Activated T-helper 17 cell treated with anti-CD3 and anti-CD28 coated beads, Interleukin-2, amount 50 U/mL, for 72 hours (primary cell): ENCODE results near the gene OR2AT4. TPM values are rescaled to one million over a fixed set of nuclear protein-coding genes. Genes with fewer than 3 reads are reported as not detected.
"Not testable (repeated sequence)": the region's sequence is repeated elsewhere in the genome, so short reads cannot be mapped to it uniquely, and the experiment has no call there.

ENCODE experiments used
- ATAC-seq: fragments of 150-1000 bp; cut with Tn5 transposase; replicated peaks from 2 replicates; pipeline ENCODE4 v1.10.0; 2021; ENCODE audit warnings: mild to moderate bottlenecking, moderate library complexity
- H3K27ac Mint-ChIP-seq: one replicate; pipeline ENCODE4 v1.8.0; 2022; ENCODE audit warnings: mixed read lengths
- H3K27me3 Mint-ChIP-seq: one replicate; pipeline ENCODE4 v1.8.0; 2022; ENCODE audit warnings: mixed read lengths
- H3K36me3 Mint-ChIP-seq: one replicate; pipeline ENCODE4 v1.8.0; 2022; ENCODE audit warnings: low read depth, mild to moderate bottlenecking, mixed read lengths
- H3K4me1 Mint-ChIP-seq: one replicate; pipeline ENCODE4 v1.8.0; 2022; ENCODE audit warnings: mixed read lengths
- H3K4me3 Mint-ChIP-seq: one replicate; pipeline ENCODE4 v1.8.0; 2022; ENCODE audit warnings: mild to moderate bottlenecking, mixed read lengths
- H3K9me3 Mint-ChIP-seq: one replicate; pipeline ENCODE4 v1.8.0; 2022; ENCODE audit warnings: mixed read lengths
- total RNA-seq, 2 donors: library from RNA; stranded (reverse); gene quantifications; one replicate each; pipeline ENCODE4 v1.2.3, GENCODE V29; 2022

Gene OR2AT4
- total RNA-seq, 2 donors from 2014 or later, result not detected

DNA sequence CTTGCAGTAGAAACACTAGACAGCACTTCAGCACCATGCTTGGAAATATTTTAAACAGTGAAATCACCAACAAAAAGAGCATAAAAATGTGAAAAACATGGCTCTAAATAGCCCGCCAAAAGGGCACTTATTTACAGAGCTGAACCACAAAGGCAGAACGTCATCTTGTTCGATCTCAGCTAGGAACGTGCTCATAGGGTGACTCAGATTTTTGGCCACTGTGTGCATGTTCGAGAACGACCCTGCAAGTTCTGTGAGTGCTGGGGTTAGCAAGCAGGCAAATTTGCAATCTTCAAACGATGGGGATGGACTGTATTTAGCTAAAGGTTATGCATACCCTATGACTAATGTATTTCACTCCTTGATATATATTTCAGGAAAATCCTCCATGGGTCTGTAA is 30.6 kb downstream of the OR2AT4 start:
- Mint-ChIP-seq H3K4me3 (no peak overlapping the region), H3K27ac (no peak overlapping the region)

GRCh38 chr11:75063741-75064314 is 32.8 kb downstream of the OR2AT4 start:
- no peak overlapping the region for H3K4me3 Mint-ChIP-seq

More for the DNA sequence above, 30.6 kb downstream of the OR2AT4 start:
- H3K9me3 Mint-ChIP-seq, result no peaks in the 10 kb centered on the region
- no peak for ATAC-seq
- H3K4me1 Mint-ChIP-seq, result no peaks in the 10 kb centered on the region
- H3K27me3 Mint-ChIP-seq, result peaks cover 23% of the 10 kb centered on the region
- H3K36me3 Mint-ChIP-seq, result no peaks in the 10 kb centered on the region

DNA sequence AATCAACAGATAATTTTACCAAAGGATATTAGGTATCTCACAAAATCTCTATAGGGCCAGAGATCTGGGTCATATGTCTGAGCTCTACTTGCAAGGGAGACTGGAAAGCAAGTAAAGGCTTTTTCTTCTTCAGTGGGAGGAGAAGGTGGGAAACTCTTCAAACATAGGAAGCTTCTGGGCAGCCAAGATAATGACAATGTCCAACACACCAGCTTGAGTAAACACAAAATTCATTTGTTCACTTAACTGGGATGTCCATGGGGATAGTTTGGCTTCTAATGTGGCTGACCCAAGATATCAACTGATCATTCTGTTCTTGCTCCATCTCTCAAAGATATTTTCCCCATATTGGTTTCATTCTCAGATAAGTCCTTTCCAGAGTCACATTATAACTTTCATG is 37.4 kb downstream of the OR2AT4 start:
- no peaks in the 10 kb centered on the region for H3K9me3 Mint-ChIP-seq
- no peak overlapping the region for H3K27ac Mint-ChIP-seq
- no peak for ATAC-seq
- H3K36me3 Mint-ChIP-seq, result no peaks in the 10 kb centered on the region
- H3K27me3 Mint-ChIP-seq, result peaks cover 13% of the 10 kb centered on the region
- no peaks in the 10 kb centered on the region for H3K4me1 Mint-ChIP-seq
- no peak overlapping the region for H3K4me3 Mint-ChIP-seq

More at GRCh38 chr11:75063741-75064314, 32.8 kb downstream of the OR2AT4 start:
- H3K27ac Mint-ChIP-seq, result no peak overlapping the region
- ATAC-seq, result no peak
- no peaks in the 10 kb centered on the region for H3K36me3 Mint-ChIP-seq
- H3K9me3 Mint-ChIP-seq, result no peaks in the 10 kb centered on the region
- peaks cover 24% of the 10 kb centered on the region for H3K27me3 Mint-ChIP-seq
- no peaks in the 10 kb centered on the region for H3K4me1 Mint-ChIP-seq

GRCh38 chr11:75056814-75057213 is 39.9 kb downstream of the OR2AT4 start:
- Mint-ChIP-seq H3K4me3 (no peak overlapping the region), H3K27me3 (peaks cover 15% of the 10 kb centered on the region), H3K36me3 (no peaks in the 10 kb centered on the region), H3K4me1 (no peaks in the 10 kb centered on the region), H3K9me3 (peaks cover 6% of the 10 kb centered on the region), H3K27ac (no peak overlapping the region)
- ATAC-seq, result no peak

- no peaks in the 10 kb centered on the region for H3K4me1 Mint-ChIP-seq
- no peak for ATAC-seq
- no peaks in the 10 kb centered on the region for H3K36me3 Mint-ChIP-seq
- H3K27me3 Mint-ChIP-seq, result peaks cover 15% of the 10 kb centered on the region
- no peak overlapping the region for H3K4me3 Mint-ChIP-seq
- H3K27ac Mint-ChIP-seq, result no peak overlapping the region
- H3K9me3 Mint-ChIP-seq, result peaks cover 6% of the 10 kb centered on the region
Observed at GRCh38 chr11:75055511-75055910, 41.2 kb downstream of the OR2AT4 start.

DNA sequence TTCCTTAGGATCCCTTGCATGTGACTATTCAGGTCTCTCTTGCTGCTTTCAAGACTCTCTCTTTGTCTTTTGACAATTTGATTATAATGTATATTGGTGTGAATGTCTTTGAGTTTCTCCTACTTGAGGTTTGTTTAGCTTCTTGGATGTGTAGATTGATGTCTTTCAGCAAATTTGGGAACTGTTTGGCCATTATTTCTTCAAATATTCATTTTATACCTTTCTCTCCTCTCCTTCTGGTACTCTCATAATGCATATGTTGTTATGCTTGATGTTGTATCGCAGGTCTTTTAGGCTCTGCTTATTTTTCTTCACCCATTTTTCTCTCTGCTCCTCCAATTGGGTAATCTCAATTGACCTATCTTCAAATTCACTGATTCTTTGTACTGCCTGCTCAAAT is 44.2 kb downstream of the OR2AT4 start:
- Mint-ChIP-seq H3K27me3 (peaks cover 5% of the 10 kb centered on the region), H3K4me1 (no peaks in the 10 kb centered on the region), H3K4me3 (no peak overlapping the region), H3K27ac (no peak overlapping the region), H3K36me3 (no peaks in the 10 kb centered on the region), H3K9me3 (peaks cover 6% of the 10 kb centered on the region)
- ATAC-seq, result no peak

DNA sequence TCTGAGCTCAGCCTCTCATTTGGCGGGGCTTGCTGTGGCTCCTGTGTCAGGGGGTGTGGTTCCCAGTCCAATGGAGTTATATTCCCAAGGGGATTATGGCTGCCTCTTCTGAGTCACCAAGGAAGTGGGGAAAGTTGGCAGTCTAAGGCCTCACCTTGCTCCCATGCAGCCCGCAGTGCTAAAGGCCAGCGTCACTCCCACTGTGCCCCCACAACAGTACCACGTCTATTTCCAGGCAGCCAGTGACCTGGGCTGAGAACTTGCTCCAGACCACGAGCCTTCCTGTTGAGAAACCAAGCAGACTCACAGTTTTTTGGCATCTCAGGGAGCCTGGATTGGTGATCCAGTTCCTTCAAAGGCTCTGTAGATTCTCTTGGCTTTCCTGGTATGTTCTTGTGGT is 45.6 kb downstream of the OR2AT4 start:
- Mint-ChIP-seq H3K27me3 (peaks cover 5% of the 10 kb centered on the region), H3K27ac (no peak overlapping the region), H3K4me1 (no peaks in the 10 kb centered on the region), H3K4me3 (no peak overlapping the region), H3K9me3 (peaks cover 6% of the 10 kb centered on the region), H3K36me3 (no peaks in the 10 kb centered on the region)
- no peak for ATAC-seq

DNA sequence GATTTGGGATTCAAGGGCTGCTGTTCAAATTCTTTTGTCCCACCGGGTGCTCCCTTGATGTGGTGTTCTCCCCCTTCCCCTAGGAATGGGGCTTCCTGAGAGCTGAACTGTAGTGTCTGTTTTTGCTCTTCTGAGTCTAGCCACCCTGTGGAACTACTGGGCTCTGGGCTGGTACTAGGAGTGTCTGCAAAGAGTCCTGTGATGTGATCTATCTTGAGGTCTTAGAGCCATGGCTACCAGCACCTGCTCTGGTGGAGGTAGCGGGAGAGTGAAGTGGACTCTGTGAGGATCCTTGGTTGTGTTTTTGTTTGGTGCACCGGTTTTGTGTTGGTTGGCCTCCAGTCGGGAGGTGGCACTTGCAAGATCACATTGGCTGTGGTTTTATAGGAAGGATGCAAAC is 46.2 kb downstream of the OR2AT4 start:
- H3K4me1 Mint-ChIP-seq, result no peaks in the 10 kb centered on the region
- peaks cover 5% of the 10 kb centered on the region for H3K27me3 Mint-ChIP-seq
- no peak overlapping the region for H3K27ac Mint-ChIP-seq
- H3K36me3 Mint-ChIP-seq, result no peaks in the 10 kb centered on the region
- peaks cover 6% of the 10 kb centered on the region for H3K9me3 Mint-ChIP-seq
- ATAC-seq, result no peak
- no peak overlapping the region for H3K4me3 Mint-ChIP-seq

DNA sequence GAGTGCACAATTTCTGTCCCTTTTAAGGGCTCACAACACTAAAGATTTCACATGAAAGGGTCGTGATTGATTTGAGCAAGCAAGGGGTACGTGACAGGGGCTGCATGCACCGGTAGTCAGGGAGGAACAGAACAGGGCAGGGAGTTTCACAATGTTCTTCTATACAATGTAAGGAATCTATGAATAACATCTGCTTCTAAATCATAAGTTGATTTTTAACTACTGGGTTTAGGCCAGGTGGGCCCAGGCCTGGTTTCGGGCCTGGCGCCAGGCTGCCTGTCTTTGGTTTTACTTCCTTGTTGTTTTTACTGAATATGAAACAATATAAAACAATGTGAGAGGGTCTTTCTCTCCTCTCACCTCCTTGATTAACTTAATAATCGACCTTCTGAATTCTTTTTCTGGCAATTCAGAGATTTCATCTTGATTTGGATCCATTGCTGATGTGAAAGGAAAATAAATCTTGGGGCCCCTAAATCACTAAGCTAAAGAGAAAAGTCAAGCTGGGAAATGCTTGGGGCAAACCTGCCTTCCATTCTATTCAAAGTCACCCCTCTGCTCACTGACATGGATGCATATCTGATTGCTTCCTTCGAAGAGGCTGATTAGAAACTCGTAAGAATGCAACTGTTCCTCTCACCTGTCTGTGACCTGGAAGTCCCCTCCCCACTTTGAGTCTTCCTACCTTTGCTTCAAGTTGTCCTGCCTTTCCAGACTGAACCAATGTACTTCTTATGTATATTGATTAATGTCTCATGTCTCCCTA is 47.0 kb downstream of the OR2AT4 start:
- not testable (repeated sequence) for H3K4me1 Mint-ChIP-seq, H3K36me3 Mint-ChIP-seq, H3K9me3 Mint-ChIP-seq, H3K4me3 Mint-ChIP-seq, H3K27me3 Mint-ChIP-seq, ATAC-seq, H3K27ac Mint-ChIP-seq

GRCh38 chr11:75047191-75047590 is 49.5 kb downstream of the OR2AT4 start:
- peaks cover under 1% of the 10 kb centered on the region for H3K27me3 Mint-ChIP-seq
- H3K9me3 Mint-ChIP-seq, result peaks cover under 1% of the 10 kb centered on the region
- no peaks in the 10 kb centered on the region for H3K36me3 Mint-ChIP-seq
- H3K4me1 Mint-ChIP-seq, result no peaks in the 10 kb centered on the region
- no peak for ATAC-seq
- H3K4me3 Mint-ChIP-seq, result no peak overlapping the region
- H3K27ac Mint-ChIP-seq, result no peak overlapping the region

GRCh38 chr11:75046668-75047067 is 50.0 kb downstream of the OR2AT4 start:
- ATAC-seq, H3K36me3 Mint-ChIP-seq, H3K4me1 Mint-ChIP-seq, H3K27ac Mint-ChIP-seq, H3K27me3 Mint-ChIP-seq, H3K9me3 Mint-ChIP-seq, H3K4me3 Mint-ChIP-seq: not testable (repeated sequence)

- H3K9me3 Mint-ChIP-seq, H3K27ac Mint-ChIP-seq, H3K4me3 Mint-ChIP-seq, ATAC-seq, H3K4me1 Mint-ChIP-seq, H3K27me3 Mint-ChIP-seq, H3K36me3 Mint-ChIP-seq: not testable (repeated sequence)
Observed at GRCh38 chr11:75044381-75045170, 52.1 kb downstream of the OR2AT4 start.

DNA sequence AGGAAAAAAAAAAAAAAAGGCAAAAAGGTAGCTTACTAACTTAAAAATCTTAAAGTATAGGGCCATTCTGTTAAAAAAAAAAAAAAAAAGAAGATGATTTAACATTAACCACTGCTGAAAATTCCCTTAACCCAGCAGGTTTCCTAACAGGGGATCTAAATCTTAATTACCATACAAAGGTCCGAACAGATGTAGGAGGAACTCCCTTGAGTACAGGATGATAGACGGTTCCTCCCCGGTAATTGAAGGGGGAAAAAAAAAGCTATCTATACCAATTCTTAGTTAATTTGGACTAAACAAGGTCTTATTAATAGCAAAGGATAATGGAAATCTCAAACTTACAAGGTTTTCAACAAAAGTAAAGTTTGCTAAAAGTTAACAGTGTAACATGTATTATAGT is 54.9 kb downstream of the OR2AT4 start:
- H3K4me3 Mint-ChIP-seq, ATAC-seq, H3K36me3 Mint-ChIP-seq, H3K4me1 Mint-ChIP-seq, H3K27me3 Mint-ChIP-seq, H3K27ac Mint-ChIP-seq, H3K9me3 Mint-ChIP-seq: not testable (repeated sequence)

- Mint-ChIP-seq H3K4me1 (no peaks in the 10 kb centered on the region), H3K4me3 (no peak overlapping the region), H3K9me3 (peaks cover 6% of the 10 kb centered on the region), H3K36me3 (no peaks in the 10 kb centered on the region), H3K27me3 (peaks cover 7% of the 10 kb centered on the region), H3K27ac (no peak overlapping the region)
- ATAC-seq, result no peak
Observed at GRCh38 chr11:75041263-75041662, 55.4 kb downstream of the OR2AT4 start.
